H1 (cell line): Measurements from ENCODE around the gene TNFRSF11A. TPM values are rescaled to one million over a fixed set of nuclear protein-coding genes. Genes with fewer than 3 reads are reported as not detected.

Experiments
- BACH1 ChIP-seq: IDR thresholded peaks from 2 replicates; pipeline ENCODE4 v1.6.1; 2012; ENCODE audit warnings: low read length, improper control_type of control experiment
- GABPA ChIP-seq: IDR thresholded peaks from 2 replicates; pipeline ENCODE4 v1.6.1; 2011; ENCODE audit warnings: mild to moderate bottlenecking, low read length, moderate library complexity, borderline replicate concordance; ENCODE audit not compliant: insufficient read depth
- JUN ChIP-seq: IDR thresholded peaks from 2 replicates; pipeline ENCODE4 v1.6.1; 2011; ENCODE audit warnings: low read depth, mild to moderate bottlenecking, improper control_type of control experiment, low read length
- RBBP5 ChIP-seq: IDR thresholded peaks from 2 replicates; pipeline ENCODE4 v1.7.1; 2012; ENCODE audit warnings: low read depth, mild to moderate bottlenecking, inconsistent platforms, low read length, moderate library complexity, borderline replicate concordance
- SIN3A ChIP-seq, 2 experiments: IDR thresholded peaks in 1 of 2; conservative IDR thresholded peaks in 1 of 2; 2 replicates each; pipeline ENCODE4 v1.6.1; 2011 to 2012; ENCODE audit warnings: low read length in 2 of 2, improper control_type of control experiment in 1 of 2, low read depth in 1 of 2, mild to moderate bottlenecking in 1 of 2
- TBP ChIP-seq: IDR thresholded peaks from 2 replicates; pipeline ENCODE4 v1.6.1; 2011; ENCODE audit warnings: low read depth, low read length, improper control_type of control experiment
- polyA plus RNA-seq, 7 experiments: library from polyadenylated mRNA; depleted of rRNA in 3 of 7; stranded (reverse) in 5 of 7; unstranded in 2 of 7; fragments of >200 nt in 5 of 7; fragments of 200-250 nt in 2 of 7; gene quantifications; 1 replicate in 5 of 7; 2 replicates in 1 of 7; 4 replicates in 1 of 7; pipeline versions ENCODE4 v1.2.1 to v1.2.3, GENCODE V29; 2011 to 2013; ENCODE audit warnings: missing spikeins in 2 of 7, mixed read lengths in 2 of 7
- total RNA-seq: library from RNA; stranded (reverse); fragmentation: NEBNext Ultra II Directional; extraction: Animal tissue kit (Norgen Biotek cat#: 25700); gene quantifications from 2 replicates; pipeline ENCODE4 v1.2.1, GENCODE V29; 2021
- TF ChIP-seq, protein P1 (sequence below): fragments of 300-600 bp; sonication (generic); IDR thresholded peaks from 2 replicates; pipeline ENCODE4 v1.7.1; 2012; ENCODE audit warnings: low read length, moderate library complexity, mild to moderate bottlenecking, inconsistent platforms; ENCODE audit not compliant: insufficient replicate concordance
- TF ChIP-seq, protein P2 (sequence below), 3 experiments: IDR thresholded peaks; 1 replicate in 2 of 3; 2 replicates in 1 of 3; pipeline versions ENCODE4 v1.5.1 to v1.6.1; 2011; ENCODE audit warnings: low read length in 3 of 3, mild to moderate bottlenecking in 3 of 3, inconsistent platforms in 2 of 3, low read depth in 1 of 3, moderate library complexity in 1 of 3; ENCODE audit not compliant: insufficient read depth in 1 of 3; ENCODE audit errors: control extremely low read depth in 1 of 3

Gene TNFRSF11A
- total and polyA plus RNA-seq, 2 of the 8 experiments (the other 6 are each of a cell fraction or from before 2014, with no cell fraction given): 8.7 to 10.6 TPM

DNA sequence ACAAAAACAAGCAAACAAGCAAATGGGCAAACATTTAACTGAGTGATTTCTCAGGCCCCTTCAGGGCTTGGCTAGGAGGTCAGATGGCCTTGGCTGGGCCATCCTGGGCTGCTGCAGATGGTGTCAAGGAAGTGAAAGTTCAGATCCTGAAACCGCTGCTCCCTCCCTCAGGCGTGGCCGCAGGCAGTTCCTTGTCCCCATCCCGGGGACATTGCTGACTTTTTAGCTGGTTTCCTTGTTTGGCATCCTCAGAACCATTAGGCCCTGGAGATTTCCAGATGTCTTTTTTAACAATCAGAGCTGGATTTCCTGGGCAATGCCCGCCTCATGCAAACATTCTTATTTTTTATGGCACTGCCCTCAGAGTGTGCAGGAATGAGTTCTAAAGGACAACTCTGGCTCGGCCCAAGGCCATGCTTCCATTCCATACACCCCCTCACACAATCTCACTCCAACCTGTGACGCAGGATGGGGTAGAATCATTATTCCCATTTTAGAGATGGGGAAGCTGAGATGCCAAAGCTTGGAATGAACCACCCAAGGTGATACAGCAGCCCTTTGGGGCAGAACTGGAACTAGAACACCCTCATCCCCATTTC, 111.6 kb downstream of the TNFRSF11A start (continued):
- TF ChIP-seq, protein P1, sequence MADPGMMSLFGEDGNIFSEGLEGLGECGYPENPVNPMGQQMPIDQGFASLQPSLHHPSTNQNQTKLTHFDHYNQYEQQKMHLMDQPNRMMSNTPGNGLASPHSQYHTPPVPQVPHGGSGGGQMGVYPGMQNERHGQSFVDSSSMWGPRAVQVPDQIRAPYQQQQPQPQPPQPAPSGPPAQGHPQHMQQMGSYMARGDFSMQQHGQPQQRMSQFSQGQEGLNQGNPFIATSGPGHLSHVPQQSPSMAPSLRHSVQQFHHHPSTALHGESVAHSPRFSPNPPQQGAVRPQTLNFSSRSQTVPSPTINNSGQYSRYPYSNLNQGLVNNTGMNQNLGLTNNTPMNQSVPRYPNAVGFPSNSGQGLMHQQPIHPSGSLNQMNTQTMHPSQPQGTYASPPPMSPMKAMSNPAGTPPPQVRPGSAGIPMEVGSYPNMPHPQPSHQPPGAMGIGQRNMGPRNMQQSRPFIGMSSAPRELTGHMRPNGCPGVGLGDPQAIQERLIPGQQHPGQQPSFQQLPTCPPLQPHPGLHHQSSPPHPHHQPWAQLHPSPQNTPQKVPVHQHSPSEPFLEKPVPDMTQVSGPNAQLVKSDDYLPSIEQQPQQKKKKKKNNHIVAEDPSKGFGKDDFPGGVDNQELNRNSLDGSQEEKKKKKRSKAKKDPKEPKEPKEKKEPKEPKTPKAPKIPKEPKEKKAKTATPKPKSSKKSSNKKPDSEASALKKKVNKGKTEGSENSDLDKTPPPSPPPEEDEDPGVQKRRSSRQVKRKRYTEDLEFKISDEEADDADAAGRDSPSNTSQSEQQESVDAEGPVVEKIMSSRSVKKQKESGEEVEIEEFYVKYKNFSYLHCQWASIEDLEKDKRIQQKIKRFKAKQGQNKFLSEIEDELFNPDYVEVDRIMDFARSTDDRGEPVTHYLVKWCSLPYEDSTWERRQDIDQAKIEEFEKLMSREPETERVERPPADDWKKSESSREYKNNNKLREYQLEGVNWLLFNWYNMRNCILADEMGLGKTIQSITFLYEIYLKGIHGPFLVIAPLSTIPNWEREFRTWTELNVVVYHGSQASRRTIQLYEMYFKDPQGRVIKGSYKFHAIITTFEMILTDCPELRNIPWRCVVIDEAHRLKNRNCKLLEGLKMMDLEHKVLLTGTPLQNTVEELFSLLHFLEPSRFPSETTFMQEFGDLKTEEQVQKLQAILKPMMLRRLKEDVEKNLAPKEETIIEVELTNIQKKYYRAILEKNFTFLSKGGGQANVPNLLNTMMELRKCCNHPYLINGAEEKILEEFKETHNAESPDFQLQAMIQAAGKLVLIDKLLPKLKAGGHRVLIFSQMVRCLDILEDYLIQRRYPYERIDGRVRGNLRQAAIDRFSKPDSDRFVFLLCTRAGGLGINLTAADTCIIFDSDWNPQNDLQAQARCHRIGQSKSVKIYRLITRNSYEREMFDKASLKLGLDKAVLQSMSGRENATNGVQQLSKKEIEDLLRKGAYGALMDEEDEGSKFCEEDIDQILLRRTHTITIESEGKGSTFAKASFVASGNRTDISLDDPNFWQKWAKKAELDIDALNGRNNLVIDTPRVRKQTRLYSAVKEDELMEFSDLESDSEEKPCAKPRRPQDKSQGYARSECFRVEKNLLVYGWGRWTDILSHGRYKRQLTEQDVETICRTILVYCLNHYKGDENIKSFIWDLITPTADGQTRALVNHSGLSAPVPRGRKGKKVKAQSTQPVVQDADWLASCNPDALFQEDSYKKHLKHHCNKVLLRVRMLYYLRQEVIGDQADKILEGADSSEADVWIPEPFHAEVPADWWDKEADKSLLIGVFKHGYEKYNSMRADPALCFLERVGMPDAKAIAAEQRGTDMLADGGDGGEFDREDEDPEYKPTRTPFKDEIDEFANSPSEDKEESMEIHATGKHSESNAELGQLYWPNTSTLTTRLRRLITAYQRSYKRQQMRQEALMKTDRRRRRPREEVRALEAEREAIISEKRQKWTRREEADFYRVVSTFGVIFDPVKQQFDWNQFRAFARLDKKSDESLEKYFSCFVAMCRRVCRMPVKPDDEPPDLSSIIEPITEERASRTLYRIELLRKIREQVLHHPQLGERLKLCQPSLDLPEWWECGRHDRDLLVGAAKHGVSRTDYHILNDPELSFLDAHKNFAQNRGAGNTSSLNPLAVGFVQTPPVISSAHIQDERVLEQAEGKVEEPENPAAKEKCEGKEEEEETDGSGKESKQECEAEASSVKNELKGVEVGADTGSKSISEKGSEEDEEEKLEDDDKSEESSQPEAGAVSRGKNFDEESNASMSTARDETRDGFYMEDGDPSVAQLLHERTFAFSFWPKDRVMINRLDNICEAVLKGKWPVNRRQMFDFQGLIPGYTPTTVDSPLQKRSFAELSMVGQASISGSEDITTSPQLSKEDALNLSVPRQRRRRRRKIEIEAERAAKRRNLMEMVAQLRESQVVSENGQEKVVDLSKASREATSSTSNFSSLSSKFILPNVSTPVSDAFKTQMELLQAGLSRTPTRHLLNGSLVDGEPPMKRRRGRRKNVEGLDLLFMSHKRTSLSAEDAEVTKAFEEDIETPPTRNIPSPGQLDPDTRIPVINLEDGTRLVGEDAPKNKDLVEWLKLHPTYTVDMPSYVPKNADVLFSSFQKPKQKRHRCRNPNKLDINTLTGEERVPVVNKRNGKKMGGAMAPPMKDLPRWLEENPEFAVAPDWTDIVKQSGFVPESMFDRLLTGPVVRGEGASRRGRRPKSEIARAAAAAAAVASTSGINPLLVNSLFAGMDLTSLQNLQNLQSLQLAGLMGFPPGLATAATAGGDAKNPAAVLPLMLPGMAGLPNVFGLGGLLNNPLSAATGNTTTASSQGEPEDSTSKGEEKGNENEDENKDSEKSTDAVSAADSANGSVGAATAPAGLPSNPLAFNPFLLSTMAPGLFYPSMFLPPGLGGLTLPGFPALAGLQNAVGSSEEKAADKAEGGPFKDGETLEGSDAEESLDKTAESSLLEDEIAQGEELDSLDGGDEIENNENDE: no peak
- TF ChIP-seq GABPA (no peak), TBP (no peak), RBBP5 (no peak), JUN (no peak), BACH1 (no peak), SIN3A (conservative IDR thresholded peaks at IDR 0.05 in 1 of 2, IDR thresholded peaks at IDR 0.05 in 1 of 2; ENCODE audit: low read depth in 1 of 2, low read length in 2 of 2) (no peak)
- TF ChIP-seq, protein P2, sequence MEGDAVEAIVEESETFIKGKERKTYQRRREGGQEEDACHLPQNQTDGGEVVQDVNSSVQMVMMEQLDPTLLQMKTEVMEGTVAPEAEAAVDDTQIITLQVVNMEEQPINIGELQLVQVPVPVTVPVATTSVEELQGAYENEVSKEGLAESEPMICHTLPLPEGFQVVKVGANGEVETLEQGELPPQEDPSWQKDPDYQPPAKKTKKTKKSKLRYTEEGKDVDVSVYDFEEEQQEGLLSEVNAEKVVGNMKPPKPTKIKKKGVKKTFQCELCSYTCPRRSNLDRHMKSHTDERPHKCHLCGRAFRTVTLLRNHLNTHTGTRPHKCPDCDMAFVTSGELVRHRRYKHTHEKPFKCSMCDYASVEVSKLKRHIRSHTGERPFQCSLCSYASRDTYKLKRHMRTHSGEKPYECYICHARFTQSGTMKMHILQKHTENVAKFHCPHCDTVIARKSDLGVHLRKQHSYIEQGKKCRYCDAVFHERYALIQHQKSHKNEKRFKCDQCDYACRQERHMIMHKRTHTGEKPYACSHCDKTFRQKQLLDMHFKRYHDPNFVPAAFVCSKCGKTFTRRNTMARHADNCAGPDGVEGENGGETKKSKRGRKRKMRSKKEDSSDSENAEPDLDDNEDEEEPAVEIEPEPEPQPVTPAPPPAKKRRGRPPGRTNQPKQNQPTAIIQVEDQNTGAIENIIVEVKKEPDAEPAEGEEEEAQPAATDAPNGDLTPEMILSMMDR (IDR thresholded peaks at IDR 0.05; ENCODE audit: control extremely low read depth in 1 of 3, insufficient read depth in 1 of 3, low read depth in 1 of 3, low read length in 3 of 3): no peak
